ENCODE results near the gene CXCL13.

GRCh38 chr4:77566148-77566547 lies 39.5 kb upstream of the CXCL13 start:
- no peak for TF ChIP-seq CTCF (IDR thresholded peaks at IDR 0.05)
- no peak for TF ChIP-seq POLR2AphosphoS5 (IDR thresholded peaks at IDR 0.05)
